ENCODE measurements around the gene MLX. TPM values are rescaled to one million over a fixed set of nuclear protein-coding genes. Genes with fewer than 3 reads are reported as not detected.
A peak's percentile ranks its signal among the peaks of the same experiment; 100 is the strongest.

The MLX gene
- total and polyA plus RNA-seq, 2 experiments from 2014 or later = 30.8 to 37.0 TPM

- TF ChIP-seq EZH2phosphoT487 (IDR thresholded peaks at IDR 0.05; ENCODE audit: insufficient read depth, low read depth) (no peak), EZH2 (IDR thresholded peaks at IDR 0.05; ENCODE audit: insufficient read depth, poor library complexity, severe bottlenecking) (no peak)
- Histone ChIP-seq H3F3A (ENCODE audit: insufficient read depth) (peaks cover 47% of the 10 kb centered on the region), H3K9me3 (ENCODE audit: low read depth) (no peaks in the 10 kb centered on the region), H3K4me2 (ENCODE audit: unreplicated experiment) (no peak overlapping the region), H3K9me2 (ENCODE audit: insufficient read depth) (no peaks in the 10 kb centered on the region), H3K79me2 (ENCODE audit: insufficient read depth) (no peaks in the 10 kb centered on the region), H3K4me3 (no peak overlapping the region), H3K27ac (peak overlapping the region; percentile 48), H3K4me1 (ENCODE audit: insufficient read depth) (peaks cover 54% of the 10 kb centered on the region), H4K20me1 (ENCODE audit: insufficient read depth) (no peaks in the 10 kb centered on the region), H3K27me3 (replicated peaks; ENCODE audit: insufficient read depth) (no peaks in the 10 kb centered on the region), H2AFZ (no peak overlapping the region), H3K36me3 (ENCODE audit: low read depth) (no peaks in the 10 kb centered on the region), H3K9ac (no peak overlapping the region)
- 87 to 92% methylated on average over 6 of the region's 6 CpGs for WGBS, 2 experiments (ENCODE audit: low coverage in 1 of 2, low lambda C conversion rate in 2 of 2, missing lambda C conversion rate in 2 of 2)
- in situ Hi-C loops (cut with MboI) = loop anchor here (10.0 kb wide), 1 partner anchor 201 kb away; no protein-coding TSS in a partner anchor
- peak; percentile 66 for DNase-seq
Observed at GRCh38 chr17:42526031-42526444, 40.9 kb upstream of the MLX start.

DNA sequence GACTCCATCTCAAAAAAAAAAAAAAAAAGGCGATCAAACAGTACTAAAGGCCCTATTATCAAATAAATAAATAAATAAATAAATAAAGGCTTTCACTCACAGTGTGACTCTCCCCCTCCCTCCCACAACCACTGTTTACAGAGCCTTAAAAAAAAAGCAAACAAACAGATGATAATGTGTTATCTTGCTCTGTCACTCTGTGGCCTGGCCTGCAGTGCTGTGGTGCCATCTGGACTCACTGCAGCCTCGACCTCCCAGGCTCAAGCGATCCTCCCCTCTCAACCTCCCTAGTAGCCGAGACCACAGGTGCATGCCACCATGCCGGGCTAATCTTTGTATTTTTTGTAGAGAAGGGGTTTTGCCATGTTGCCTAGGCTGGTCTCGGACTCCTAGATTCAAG is 39.0 kb upstream of the MLX start:
- Histone ChIP-seq H3K9ac (no peak overlapping the region), H3K4me2 (ENCODE audit: unreplicated experiment) (no peak overlapping the region), H3K9me2 (ENCODE audit: insufficient read depth) (no peaks in the 10 kb centered on the region), H3F3A (ENCODE audit: insufficient read depth) (peaks cover 36% of the 10 kb centered on the region), H3K4me3 (no peak overlapping the region), H2AFZ (no peak overlapping the region), H3K36me3 (ENCODE audit: low read depth) (no peaks in the 10 kb centered on the region), H3K27ac (no peak overlapping the region), H3K79me2 (ENCODE audit: insufficient read depth) (no peaks in the 10 kb centered on the region), H3K27me3 (replicated peaks; ENCODE audit: insufficient read depth) (no peaks in the 10 kb centered on the region), H3K9me3 (ENCODE audit: low read depth) (no peaks in the 10 kb centered on the region), H3K4me1 (ENCODE audit: insufficient read depth) (peaks cover 35% of the 10 kb centered on the region), H4K20me1 (ENCODE audit: insufficient read depth) (no peaks in the 10 kb centered on the region)
- WGBS, 2 experiments (ENCODE audit: low coverage in 1 of 2, low lambda C conversion rate in 2 of 2, missing lambda C conversion rate in 2 of 2) = 93 to 94% methylated on average over 6 of the region's 6 CpGs
- no peak for DNase-seq
- in situ Hi-C loops (cut with MboI) = loop anchor here (10.0 kb wide), 1 partner anchor 203 kb away; no protein-coding TSS in a partner anchor
- no peak for TF ChIP-seq EZH2 (IDR thresholded peaks at IDR 0.05; ENCODE audit: insufficient read depth, poor library complexity, severe bottlenecking)
- TF ChIP-seq EZH2phosphoT487 (IDR thresholded peaks at IDR 0.05; ENCODE audit: insufficient read depth, low read depth) = no peak

DNA sequence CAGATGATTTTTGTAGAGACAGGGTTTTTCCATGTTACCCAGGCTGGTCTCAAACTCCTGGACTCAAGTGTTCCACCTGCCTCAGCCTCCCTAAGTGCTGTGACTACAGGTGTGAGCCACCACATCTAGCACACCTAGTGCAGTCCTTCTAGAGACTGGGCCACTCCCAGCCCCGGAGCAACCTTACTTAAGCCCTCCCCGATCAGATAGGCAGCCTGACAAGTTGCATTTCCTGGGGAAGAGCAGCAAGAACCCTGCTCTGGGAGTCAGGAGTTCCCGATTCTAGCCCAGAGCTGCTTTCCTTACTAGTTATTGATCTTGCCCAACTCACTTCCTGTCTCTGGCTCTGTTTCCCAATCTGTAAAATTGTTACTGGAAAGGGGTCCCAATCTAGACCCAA is 37.8 kb upstream of the MLX start:
- H3K79me2 ChIP-seq (ENCODE audit: insufficient read depth) = no peaks in the 10 kb centered on the region
- no peaks in the 10 kb centered on the region for H4K20me1 ChIP-seq (ENCODE audit: insufficient read depth)
- no peaks in the 10 kb centered on the region for H3K36me3 ChIP-seq (ENCODE audit: low read depth)

DNA sequence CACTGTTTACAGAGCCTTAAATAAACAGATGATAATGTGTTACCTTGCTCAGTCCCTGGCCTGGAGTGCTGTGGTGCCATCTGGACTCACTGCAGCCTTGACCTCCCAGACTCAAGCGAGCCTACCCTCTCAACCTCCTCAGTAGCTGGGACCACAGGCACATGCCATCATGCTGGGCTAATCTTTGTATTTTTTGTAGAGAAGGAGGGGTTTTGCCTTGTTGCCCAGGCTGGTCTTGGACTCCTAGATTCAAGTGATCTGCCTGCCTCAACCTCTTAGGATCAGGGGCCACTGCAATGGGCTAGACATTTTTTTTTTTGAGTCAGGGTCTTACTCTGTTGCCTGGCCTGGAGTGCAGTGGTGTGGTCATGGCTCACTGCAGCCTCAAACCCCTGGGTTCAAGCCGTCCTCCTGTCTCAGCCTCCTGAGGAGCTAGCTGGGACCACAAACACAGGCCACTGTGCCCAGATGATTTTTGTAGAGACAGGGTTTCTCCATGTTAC is 35.9 kb upstream of the MLX start:
- H4K20me1 ChIP-seq (ENCODE audit: insufficient read depth) = no peaks in the 10 kb centered on the region
- in situ Hi-C loops (cut with MboI) = no loop called here
- H3K4me3 ChIP-seq = no peak overlapping the region
- H3K9me3 ChIP-seq (ENCODE audit: low read depth) = no peaks in the 10 kb centered on the region
- 93 to 94% methylated on average over 2 of the region's 2 CpGs for WGBS, 2 experiments (ENCODE audit: low coverage in 1 of 2, low lambda C conversion rate in 2 of 2, missing lambda C conversion rate in 2 of 2)
- no peak overlapping the region for H3K4me2 ChIP-seq (ENCODE audit: unreplicated experiment)
- H3K4me1 ChIP-seq (ENCODE audit: insufficient read depth) = peaks cover 15% of the 10 kb centered on the region
- H3K9me2 ChIP-seq (ENCODE audit: insufficient read depth) = no peaks in the 10 kb centered on the region
- no peak for DNase-seq
- H3K9ac ChIP-seq = no peak overlapping the region
- H2AFZ ChIP-seq = no peak overlapping the region
- TF ChIP-seq EZH2 (IDR thresholded peaks at IDR 0.05; ENCODE audit: insufficient read depth, poor library complexity, severe bottlenecking) (no peak), EZH2phosphoT487 (IDR thresholded peaks at IDR 0.05; ENCODE audit: insufficient read depth, low read depth) (no peak)
- H3K36me3 ChIP-seq (ENCODE audit: low read depth) = no peaks in the 10 kb centered on the region
- H3F3A ChIP-seq (ENCODE audit: insufficient read depth) = peaks cover 14% of the 10 kb centered on the region
- H3K79me2 ChIP-seq (ENCODE audit: insufficient read depth) = no peaks in the 10 kb centered on the region
- H3K27ac ChIP-seq = no peak overlapping the region
- no peaks in the 10 kb centered on the region for H3K27me3 ChIP-seq (replicated peaks; ENCODE audit: insufficient read depth)

More for the DNA sequence above, 37.8 kb upstream of the MLX start:
- Histone ChIP-seq H3K9ac (no peak overlapping the region), H3K4me3 (no peak overlapping the region), H3K4me2 (ENCODE audit: unreplicated experiment) (no peak overlapping the region), H3K9me2 (ENCODE audit: insufficient read depth) (no peaks in the 10 kb centered on the region), H3K27me3 (replicated peaks; ENCODE audit: insufficient read depth) (no peaks in the 10 kb centered on the region), H3K4me1 (ENCODE audit: insufficient read depth) (peaks cover 30% of the 10 kb centered on the region), H3K27ac (no peak overlapping the region), H3K9me3 (ENCODE audit: low read depth) (no peaks in the 10 kb centered on the region), H2AFZ (no peak overlapping the region), H3F3A (ENCODE audit: insufficient read depth) (peaks cover 32% of the 10 kb centered on the region)
- no peak for TF ChIP-seq EZH2phosphoT487 (IDR thresholded peaks at IDR 0.05; ENCODE audit: insufficient read depth, low read depth)
- in situ Hi-C loops (cut with MboI) = loop anchor here (10.0 kb wide), 1 partner anchor 204 kb away; no protein-coding TSS in a partner anchor
- WGBS, 2 experiments (ENCODE audit: low coverage in 1 of 2, low lambda C conversion rate in 2 of 2, missing lambda C conversion rate in 2 of 2) = 84% methylated on average over 3 of the region's 3 CpGs
- no peak for DNase-seq
